Tibial nerve (tissue), 4 donors: ENCODE data around the gene ABHD12.

Experiments used
- EP300 ChIP-seq, 2 donors: sonication (generic); formaldehyde crosslinking; IDR thresholded peaks; one replicate each; pipeline ENCODE4 v1.6.1; 2017; ENCODE audit warnings: antibody characterized with exemption in 2 of 2, mild to moderate bottlenecking in 1 of 2
- POLR2A ChIP-seq, 2 donors: fragments of 450-650 bp; IDR thresholded peaks; one replicate each; pipeline ENCODE4 v1.6.1; 2017; ENCODE audit warnings: antibody characterized with exemption in 2 of 2, mild to moderate bottlenecking in 2 of 2, moderate library complexity in 2 of 2
- TF ChIP-seq, protein P1 (sequence below), 5 experiments: fragments of 200-600 bp in 3 of 5; fragments of 450-650 bp in 2 of 5; sonication (generic) in 3 of 5; IDR thresholded peaks; one replicate each; pipeline ENCODE4 v1.5.1; 2016 to 2019; ENCODE audit warnings: antibody characterized with exemption in 5 of 5, mild to moderate bottlenecking in 3 of 5, moderate library complexity in 2 of 5

DNA sequence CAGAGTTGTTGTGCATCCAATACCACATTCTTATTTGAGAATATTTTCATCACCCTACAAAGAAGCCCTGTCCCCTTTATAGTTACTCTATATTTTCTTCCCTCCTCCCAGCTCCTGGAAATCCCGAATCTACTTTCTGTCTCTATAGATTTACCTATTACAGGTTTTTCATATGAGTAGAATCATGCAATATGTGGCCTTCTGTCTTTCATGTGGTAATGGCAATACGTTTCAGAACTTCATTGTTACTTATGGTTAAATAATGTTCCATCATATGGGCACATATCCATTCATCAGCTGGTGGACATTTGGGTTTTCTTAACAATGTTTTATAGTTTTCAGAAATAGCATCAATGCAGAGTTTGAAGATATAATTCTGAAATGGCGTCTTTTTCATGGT is 33.9 kb upstream of the ABHD12 start:
- TF ChIP-seq, protein P1, sequence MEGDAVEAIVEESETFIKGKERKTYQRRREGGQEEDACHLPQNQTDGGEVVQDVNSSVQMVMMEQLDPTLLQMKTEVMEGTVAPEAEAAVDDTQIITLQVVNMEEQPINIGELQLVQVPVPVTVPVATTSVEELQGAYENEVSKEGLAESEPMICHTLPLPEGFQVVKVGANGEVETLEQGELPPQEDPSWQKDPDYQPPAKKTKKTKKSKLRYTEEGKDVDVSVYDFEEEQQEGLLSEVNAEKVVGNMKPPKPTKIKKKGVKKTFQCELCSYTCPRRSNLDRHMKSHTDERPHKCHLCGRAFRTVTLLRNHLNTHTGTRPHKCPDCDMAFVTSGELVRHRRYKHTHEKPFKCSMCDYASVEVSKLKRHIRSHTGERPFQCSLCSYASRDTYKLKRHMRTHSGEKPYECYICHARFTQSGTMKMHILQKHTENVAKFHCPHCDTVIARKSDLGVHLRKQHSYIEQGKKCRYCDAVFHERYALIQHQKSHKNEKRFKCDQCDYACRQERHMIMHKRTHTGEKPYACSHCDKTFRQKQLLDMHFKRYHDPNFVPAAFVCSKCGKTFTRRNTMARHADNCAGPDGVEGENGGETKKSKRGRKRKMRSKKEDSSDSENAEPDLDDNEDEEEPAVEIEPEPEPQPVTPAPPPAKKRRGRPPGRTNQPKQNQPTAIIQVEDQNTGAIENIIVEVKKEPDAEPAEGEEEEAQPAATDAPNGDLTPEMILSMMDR (IDR thresholded peaks at IDR 0.05): no peak
- TF ChIP-seq EP300 (IDR thresholded peaks at IDR 0.05): no peak
- no peak for TF ChIP-seq POLR2A (IDR thresholded peaks at IDR 0.05)
